GM21786 (cell line): Measurements from ENCODE around the gene SLC4A9.

Experiments used
- ATAC-seq: cut with Tn5 transposase; IDR thresholded peaks from one replicate; pipeline ENCODE4 v1.9.1; 2021; ENCODE audit not compliant: unreplicated experiment

Gene SLC4A9

DNA sequence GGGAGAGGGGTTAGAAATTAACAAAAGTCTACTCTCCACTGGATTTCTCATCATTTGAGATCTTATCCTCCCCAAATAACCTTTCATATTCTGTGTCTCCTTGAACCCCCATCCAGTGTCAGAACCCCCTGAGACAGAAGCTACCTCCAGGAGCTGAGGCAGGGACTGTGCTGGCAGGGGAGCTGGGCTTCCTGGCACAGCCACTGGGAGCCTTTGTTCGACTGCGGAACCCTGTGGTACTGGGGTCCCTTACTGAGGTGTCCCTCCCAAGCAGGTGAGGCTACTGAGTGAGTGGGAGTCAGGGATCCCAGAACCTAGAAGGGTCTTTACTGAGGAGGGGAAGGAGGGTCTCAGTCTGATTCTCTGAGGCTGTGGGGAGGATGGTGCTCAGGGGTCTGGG lies 1.9 kb downstream of the SLC4A9 start:
- no peak for ATAC-seq

DNA sequence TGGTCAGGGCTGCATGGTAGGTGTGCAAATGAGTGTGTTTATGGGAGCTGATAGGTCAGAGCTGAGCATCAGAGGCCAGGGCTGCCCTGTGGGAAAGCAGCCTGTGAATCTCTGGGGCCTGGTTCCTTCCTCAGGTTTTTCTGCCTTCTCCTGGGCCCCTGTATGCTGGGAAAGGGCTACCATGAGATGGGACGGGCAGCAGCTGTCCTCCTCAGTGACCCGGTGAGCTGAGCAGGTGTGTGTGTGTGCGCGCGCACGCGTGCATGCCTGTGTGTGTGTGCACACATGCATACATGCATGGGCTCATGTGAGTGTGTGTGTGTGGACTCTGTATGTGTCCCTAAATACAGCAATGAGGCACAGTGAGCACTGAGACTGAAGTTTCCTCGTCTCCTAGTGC lies 2.3 kb downstream of the SLC4A9 start:
- ATAC-seq = no peak

DNA sequence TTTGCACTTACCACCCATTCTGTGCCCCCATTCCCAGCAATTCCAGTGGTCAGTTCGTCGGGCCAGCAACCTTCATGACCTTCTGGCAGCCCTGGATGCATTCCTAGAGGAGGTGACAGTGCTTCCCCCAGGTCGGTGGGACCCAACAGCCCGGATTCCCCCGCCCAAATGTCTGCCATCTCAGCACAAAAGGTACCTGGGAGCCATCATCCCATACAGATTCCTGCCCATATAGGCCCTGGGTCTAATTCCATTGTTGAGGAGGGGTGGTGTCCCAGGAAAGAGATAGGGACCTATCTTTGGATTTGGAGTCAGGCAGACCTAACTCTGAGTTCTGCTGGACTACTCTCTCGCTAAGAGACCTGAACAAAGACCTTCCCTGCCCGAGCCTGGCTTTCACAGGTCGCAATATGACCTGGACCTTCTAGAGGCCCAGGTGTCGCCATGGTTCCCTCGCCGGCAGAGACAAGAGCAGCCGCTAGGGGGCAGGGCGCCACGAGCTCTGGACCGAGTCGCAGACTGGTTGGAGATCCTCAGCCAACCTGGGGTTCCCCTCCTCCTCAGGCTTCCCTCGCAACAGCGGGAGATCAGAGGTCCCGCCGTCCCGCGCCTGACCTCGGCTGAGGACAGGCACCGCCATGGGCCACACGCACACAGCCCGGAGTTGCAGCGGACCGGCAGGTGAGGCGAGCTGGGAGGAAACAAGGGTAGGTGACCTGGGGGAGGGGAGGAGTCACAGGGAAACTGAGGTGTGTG lies 3.1 kb downstream of the SLC4A9 start:
- ATAC-seq = peak; percentile 84

DNA sequence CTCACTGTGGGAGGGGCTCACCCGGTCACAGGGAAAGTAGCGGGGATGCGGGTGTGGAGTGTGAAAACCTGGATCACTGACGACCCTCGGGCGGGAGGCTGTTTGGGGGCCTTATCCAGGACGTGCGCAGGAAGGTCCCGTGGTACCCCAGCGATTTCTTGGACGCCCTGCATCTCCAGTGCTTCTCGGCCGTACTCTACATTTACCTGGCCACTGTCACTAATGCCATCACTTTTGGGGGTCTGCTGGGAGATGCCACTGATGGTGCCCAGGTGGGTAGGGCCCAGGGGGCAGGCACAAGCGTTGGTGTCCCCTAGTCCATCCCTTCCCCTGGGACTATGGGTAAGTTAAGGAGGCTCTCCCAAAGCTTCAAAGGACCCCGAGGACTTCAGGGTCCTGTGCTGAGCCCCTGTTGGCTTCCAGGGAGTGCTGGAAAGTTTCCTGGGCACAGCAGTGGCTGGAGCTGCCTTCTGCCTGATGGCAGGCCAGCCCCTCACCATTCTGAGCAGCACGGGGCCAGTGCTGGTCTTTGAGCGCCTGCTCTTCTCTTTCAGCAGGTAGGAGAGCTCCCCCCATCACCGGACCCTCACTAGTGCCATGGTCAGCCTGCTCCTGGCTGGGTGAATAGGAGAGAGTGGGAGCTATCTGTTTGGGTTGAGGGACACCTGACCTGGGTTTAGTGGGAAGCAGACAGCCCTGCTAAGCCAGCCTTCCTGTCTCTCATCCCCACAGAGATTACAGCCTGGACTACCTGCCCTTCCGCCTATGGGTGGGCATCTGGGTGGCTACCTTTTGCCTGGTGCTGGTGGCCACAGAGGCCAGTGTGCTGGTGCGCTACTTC lies 3.9 kb downstream of the SLC4A9 start:
- no peak for ATAC-seq

DNA sequence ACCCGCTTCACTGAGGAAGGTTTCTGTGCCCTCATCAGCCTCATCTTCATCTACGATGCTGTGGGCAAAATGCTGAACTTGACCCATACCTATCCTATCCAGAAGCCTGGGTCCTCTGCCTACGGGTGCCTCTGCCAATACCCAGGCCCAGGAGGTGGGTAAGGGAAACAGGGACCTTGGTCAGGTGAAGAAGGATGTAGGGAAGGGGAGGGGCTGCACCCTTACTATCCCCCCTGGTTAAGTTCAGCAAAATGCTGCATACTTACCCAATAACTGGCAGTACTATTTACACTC lies 4.4 kb downstream of the SLC4A9 start:
- ATAC-seq = no peak

DNA sequence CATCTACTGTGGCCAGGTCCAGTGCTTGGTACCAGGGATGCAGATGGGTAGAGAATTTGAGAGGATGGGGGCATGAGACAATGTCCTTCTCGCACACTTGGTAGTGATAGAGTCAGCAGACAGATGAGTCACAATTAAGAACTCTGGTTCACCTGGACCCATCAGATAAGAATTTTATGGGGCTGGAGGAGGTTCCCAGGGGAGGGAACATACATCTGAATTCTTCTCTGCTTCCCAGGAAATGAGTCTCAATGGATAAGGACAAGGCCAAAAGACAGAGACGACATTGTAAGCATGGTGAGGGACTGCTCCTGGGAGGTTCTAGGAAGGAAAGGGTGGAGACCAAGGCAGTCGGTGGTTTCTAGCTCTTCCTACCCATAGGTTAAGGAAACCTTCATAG lies 5.3 kb downstream of the SLC4A9 start:
- ATAC-seq = no peak

DNA sequence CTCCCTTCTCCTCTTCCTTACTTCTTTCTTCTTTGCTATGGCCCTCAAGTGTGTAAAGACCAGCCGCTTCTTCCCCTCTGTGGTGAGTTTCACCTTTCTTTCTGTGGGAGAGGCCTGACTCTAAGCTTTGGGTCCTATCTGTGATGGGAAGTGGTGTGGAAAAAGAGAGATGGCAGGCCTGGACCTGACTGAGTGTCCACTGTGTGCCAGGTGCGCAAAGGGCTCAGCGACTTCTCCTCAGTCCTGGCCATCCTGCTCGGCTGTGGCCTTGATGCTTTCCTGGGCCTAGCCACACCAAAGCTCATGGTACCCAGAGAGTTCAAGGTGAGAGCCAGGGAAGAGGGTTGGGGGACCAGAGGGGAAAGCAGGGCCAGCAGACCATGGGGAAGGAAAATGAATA lies 5.9 kb downstream of the SLC4A9 start:
- ATAC-seq = no peak

DNA sequence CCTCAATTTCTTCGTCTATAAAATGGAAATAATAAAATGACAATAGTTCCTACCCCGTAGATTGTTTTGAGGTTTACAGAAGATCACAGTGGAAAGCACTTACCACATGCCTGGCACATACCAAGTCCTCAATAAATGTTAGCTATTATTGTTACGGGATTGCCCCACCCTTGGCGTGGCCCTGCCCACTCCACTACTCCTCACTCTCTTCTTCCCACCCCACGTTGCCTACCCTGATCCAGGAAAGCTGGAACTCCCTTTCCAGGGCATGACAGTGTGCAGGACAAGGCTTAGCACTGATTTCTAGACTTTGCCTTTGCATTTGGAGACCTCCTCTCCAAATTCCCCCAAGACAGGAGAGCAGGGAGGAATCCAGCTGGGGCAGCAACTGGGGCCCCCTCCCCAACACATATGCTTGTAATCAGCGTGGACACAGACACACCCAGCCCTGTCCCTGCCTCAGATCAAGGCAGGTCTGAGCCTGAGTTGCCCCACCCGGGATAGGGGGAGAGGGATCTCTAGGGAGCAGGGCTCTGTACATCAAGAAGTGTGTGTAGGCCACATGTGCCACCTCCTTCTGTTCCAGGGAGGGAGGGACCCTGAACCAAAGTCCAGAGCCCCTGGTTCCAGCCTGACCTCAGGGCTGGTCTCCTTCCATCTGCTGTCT lies 6.7 kb downstream of the SLC4A9 start:
- ATAC-seq = no peak

DNA sequence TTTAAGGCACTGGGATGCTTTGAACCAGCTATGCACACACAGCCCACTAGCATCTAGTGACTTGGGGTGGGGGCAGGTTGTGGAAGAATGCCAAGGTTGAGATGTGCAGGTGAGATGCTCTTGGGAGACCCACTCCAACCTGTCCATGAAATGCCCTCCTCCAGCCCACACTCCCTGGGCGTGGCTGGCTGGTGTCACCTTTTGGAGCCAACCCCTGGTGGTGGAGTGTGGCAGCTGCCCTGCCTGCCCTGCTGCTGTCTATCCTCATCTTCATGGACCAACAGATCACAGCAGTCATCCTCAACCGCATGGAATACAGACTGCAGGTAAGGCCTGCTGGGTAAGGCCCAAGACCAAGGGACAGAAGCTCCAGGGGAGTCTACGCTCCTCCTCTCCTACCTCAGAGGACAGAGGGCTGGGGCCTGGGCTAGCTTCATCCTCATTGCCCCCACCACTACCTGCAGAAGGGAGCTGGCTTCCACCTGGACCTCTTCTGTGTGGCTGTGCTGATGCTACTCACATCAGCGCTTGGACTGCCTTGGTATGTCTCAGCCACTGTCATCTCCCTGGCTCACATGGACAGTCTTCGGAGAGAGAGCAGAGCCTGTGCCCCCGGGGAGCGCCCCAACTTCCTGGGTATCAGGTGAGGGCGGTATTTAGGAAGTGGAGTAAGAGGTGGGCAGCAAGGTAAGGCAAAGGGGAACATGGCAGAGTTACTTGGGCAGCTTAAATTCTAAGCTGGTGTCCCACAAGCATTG lies 7.4 kb downstream of the SLC4A9 start:
- ATAC-seq = no peak

DNA sequence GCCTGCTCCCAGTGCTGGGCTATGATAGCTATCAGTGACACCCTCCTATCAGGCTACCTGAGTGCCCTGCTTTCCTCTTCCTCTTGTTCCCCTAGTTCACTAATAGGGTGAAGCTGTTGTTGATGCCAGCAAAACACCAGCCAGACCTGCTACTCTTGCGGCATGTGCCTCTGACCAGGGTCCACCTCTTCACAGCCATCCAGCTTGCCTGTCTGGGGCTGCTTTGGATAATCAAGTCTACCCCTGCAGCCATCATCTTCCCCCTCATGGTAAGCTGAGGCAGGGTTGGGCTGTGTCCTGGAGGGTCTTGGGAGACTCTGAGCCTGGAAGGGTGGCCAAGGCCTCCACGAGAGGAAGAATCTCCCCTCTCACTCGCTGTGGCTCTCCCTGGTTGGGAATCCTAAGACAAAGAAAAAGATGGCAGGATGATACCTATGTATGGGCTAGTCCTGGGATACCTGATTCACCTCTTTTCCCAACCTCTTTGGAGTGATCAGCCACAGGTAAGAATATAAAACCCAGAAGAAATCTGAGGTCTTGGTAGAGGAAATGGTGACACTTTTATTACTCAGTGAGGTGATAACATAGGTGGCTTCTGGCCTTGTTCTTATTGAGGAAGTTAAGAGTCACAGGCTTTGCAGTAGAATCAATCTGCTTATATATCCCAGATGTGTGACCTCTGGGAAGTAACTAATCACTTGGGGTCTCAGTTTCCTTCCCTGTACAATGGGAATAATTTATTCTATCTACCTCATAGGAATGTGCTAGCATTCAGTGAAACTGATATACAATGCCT lies 11.6 kb downstream of the SLC4A9 start:
- ATAC-seq = no peak

DNA sequence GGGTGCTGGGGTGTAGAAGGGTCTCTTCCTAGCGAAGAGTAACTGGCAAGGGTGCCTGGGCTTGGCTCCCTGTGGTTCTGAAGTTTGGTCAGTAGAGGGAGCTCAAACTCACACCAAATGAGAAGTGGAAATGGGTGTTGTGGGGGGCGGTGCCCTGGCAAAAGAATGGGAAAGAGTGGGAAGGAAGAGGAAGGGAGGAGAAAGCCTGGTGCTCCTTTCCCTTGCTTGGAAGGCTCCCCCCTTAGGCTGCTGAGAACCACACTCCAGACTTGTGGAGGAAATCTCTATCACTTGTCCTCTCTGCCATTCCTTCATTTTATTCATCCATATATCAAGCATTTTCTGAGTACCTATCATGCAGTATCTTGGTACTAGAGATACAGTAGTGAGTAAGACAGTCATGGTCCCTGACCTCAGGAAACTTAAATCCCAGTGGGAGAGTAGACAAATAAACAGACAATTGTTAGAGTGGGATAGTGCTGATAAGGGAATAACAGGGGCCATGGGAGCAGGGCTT lies 13.0 kb downstream of the SLC4A9 start:
- no peak for ATAC-seq

DNA sequence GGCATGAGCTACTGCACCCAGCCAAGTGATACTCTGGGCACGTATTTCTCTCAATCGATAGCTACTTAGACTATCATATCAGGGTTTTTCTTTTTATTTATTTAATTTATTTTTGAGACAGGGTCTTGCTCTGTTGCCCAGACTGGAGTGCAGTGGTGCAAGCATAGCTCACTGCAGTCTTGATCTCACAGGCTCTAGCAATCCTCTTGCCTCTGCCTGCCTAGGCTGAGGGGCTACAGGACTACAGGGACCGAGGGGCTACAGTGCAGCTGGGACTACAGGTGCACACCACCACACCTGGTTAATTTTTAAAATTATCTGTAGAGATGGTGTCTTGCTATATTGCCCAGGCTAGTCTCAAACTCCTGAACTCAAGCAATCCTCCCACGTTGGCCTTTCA lies 21.4 kb downstream of the SLC4A9 start:
- no peak for ATAC-seq

DNA sequence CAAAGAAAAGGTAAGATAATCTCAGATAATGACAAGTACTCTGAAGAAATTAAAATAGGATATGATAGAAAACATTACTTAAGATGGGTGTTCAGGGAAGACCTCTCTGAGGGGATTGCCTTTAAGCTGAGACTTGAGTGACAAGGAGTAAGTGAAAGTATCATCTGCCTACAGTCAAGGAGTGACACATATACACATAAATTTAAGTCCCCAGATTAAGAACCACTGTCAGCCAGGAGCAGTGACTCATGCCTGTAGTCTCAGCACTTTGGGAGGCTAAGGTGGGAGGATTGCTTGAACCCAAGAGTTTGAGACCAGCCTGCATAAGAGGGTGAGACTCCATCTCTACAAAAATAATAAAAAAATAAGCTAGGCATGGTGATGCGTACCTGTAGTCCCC lies 22.0 kb downstream of the SLC4A9 start:
- ATAC-seq = no peak

DNA sequence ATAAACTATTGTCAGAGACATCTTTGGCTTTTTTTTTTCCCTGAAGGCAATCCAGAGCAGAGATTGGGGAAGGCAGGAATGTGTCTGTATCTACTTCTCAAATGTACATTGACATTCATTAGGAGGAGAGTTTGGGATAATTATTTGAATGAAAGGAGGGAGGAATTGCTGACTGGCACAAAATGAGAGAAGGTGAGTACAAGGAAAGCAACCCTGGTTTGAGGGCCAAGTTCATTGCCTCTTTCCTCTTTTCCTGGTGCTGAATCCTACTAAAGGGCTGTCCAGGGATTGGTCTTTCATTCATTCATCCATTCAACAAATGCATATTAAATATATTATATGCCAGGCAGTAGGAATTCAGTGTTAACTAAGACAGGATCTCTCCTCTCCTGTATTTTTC lies 22.9 kb downstream of the SLC4A9 start:
- ATAC-seq = no peak

DNA sequence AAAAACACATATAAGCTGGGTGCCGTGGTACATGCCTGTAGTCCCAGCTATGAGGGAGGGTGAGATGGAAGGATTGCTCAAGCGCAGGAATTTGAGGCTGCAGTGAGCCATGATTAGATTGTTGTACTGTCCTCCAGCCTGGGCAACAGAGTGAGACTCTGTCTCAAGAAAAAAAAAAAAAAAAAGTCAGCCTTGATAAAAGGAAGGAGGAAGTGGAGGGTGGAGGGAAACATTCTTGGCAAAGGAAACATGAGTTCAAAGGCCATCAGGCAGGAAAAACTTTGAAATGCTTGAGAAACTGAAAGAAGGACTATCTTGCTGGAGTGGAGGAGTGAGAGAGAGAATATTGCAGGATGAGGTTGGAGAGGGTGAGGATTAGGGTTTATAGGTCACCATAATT lies 23.3 kb downstream of the SLC4A9 start:
- no peak for ATAC-seq

DNA sequence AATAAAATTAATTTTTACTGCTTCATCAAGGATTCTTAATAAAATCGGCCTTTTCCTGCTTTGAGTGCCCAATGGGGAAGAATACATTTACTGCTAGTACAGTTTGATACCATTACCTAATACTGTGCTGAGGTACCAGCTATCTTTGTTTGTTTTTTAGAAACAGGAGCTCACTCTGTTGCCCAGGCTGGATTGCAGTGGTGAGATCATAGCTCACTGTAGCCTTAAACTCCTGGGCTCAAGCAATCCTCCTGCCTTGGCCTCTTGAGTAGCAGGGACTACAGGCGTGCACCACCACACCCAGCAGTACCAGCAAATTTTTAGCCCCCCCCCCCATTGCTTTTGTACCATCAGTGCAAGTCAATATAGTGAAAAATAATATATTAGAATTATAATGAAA lies 28.1 kb downstream of the SLC4A9 start:
- ATAC-seq = no peak

DNA sequence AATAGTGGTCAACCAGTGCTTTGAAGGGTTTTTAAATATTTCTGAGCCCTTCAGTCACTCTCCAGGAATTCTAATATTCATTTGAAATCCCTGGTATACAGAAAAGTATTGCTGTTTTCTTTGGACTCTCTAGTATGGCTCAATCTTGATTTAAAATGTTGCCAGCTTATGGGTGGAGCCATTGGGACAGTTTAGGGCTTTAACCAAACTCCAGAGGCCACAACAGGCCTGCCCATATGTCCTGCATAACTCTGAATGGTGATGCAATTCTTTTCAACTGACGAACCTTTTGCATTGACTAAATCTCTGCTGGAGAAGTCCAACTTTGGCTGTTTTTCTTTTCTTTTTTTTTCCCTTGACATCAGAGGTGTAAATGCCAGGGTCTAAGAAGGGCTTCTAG lies 31.3 kb downstream of the SLC4A9 start:
- ATAC-seq = no peak

DNA sequence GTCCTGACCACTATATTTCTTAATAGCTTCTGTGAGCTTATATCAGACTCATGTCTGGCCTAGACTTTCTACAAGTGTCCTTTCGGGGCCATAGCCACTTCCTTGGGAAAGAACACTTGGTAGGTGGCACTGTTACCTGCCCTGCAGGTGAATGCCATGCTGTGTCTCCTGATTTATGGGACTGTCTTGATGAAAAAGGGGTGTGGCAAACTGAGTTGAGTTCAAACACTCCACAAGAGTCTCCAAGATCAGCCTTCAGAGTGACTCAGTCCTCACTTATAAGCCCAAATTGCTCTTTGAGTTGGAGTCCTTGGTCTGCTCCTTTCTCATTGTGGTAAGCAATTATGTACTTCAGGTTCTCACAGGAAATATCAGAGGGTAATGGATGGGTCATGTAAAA lies 31.7 kb downstream of the SLC4A9 start:
- ATAC-seq = no peak

DNA sequence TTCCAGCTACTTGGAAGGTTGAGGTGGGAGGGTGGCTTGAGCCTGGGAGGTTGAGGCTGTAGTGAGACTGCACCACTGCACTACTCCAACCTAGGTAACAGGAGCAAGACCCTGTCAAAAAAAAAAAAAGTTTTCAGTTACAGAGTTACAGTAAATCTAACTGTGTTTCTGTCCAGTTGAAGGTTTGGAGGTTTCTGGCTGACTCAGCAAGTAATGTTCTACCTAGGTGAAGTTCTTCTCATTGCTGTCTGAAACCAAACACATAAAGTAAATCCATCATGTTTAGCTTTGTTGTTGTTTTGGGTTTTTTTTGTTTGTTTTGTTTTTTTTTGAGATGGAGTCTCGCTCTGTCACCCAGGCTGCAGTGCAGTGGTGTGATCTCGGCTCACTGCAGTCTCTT lies 33.7 kb downstream of the SLC4A9 start:
- no peak for ATAC-seq

DNA sequence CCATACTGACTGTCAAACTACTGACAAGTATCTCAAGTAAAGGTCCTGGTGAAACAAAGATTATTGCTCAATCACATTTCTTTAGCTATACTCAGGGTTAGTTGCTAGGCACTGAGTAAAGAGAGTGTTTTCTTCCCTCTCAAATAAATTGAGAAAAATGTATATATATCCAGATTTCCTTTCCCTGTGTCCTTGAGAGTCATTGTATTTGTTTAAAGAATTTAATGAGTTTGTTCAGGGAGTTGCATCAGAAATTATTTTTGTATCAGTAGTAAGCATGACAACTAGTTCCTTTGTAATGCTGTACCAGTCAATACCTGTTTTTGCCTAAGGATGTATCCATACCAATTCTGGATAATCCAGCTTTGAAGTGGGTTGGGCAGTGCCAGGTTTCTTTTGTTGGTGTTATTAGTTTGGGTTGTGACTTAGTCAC lies 38.4 kb downstream of the SLC4A9 start:
- ATAC-seq = no peak
